ENCODE measurements around the gene VCX3B.
"Not testable (repeated sequence)": the region's sequence is repeated elsewhere in the genome, so short reads cannot be mapped to it uniquely, and the experiment has no call there.

DNA sequence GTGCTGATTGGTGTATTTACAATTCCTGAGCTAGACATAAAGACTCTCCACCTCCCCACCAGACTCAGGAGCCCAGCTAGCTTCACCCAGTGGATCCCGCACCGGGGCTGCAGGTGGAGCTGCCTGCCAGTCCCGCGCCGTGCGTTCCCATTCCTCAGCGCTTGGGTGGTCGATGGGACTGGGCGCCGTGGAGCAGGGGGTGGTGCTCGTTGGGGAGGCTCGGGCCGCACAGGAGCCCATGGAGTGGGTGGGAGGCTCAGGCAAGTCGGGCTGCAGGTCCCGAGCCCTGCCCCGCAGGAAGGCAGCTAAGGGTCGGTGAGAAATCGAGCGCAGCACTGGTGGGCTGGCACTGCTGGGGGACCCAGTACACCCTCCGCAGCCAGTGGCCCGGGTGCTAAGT, 12.3 kb upstream of the VCX3B start:
- TF ChIP-seq, protein P1, sequence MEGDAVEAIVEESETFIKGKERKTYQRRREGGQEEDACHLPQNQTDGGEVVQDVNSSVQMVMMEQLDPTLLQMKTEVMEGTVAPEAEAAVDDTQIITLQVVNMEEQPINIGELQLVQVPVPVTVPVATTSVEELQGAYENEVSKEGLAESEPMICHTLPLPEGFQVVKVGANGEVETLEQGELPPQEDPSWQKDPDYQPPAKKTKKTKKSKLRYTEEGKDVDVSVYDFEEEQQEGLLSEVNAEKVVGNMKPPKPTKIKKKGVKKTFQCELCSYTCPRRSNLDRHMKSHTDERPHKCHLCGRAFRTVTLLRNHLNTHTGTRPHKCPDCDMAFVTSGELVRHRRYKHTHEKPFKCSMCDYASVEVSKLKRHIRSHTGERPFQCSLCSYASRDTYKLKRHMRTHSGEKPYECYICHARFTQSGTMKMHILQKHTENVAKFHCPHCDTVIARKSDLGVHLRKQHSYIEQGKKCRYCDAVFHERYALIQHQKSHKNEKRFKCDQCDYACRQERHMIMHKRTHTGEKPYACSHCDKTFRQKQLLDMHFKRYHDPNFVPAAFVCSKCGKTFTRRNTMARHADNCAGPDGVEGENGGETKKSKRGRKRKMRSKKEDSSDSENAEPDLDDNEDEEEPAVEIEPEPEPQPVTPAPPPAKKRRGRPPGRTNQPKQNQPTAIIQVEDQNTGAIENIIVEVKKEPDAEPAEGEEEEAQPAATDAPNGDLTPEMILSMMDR (IDR thresholded peaks at IDR 0.05), result not testable (repeated sequence)
- not testable (repeated sequence) for TF ChIP-seq POLR2A, POLR2AphosphoS5 (IDR thresholded peaks at IDR 0.05)
